SW 1271 (cell line): Measurements from ENCODE around the gene SIK3.

Experiments used
- DNase-seq, 2 experiments: peaks; one replicate each; lab custom pipeline; 2025; lab: John Stamatoyannopoulos, UW

SIK3 gene

GRCh38 chr11:117110294-117110950, 12.2 kb upstream of the SIK3 start:
- no peak for DNase-seq

- no peak for DNase-seq
Measured at GRCh38 chr11:117107701-117108590, 9.7 kb upstream of the SIK3 start.

- DNase-seq, result no peak
Measured at GRCh38 chr11:117100556-117100955, 2.3 kb upstream of the SIK3 start.

GRCh38 chr11:117099696-117100095, 1.5 kb upstream of the SIK3 start:
- DNase-seq, result no peak

- no peak for DNase-seq
Measured at GRCh38 chr11:117097389-117098268, 599 bp downstream of the SIK3 start.

GRCh38 chr11:117097014-117097388, 1.2 kb downstream of the SIK3 start:
- DNase-seq, result no peak

GRCh38 chr11:117096201-117096991, 1.8 kb downstream of the SIK3 start:
- DNase-seq, result no peak

GRCh38 chr11:117095284-117096161, 2.7 kb downstream of the SIK3 start:
- no peak for DNase-seq

GRCh38 chr11:117094776-117095175, 3.5 kb downstream of the SIK3 start:
- DNase-seq, result no peak

GRCh38 chr11:117092951-117093590, 5.2 kb downstream of the SIK3 start:
- DNase-seq, result no peak

GRCh38 chr11:117091753-117092477, 6.3 kb downstream of the SIK3 start:
- DNase-seq, result no peak

- DNase-seq, result no peak
Measured at GRCh38 chr11:117090111-117090706, 8.0 kb downstream of the SIK3 start.

- no peak for DNase-seq
Measured at GRCh38 chr11:117089685-117090084, 8.5 kb downstream of the SIK3 start.

- no peak for DNase-seq
Measured at GRCh38 chr11:117087446-117087845, 10.8 kb downstream of the SIK3 start.

- DNase-seq, result no peak
Measured at GRCh38 chr11:117084992-117085391, 13.2 kb downstream of the SIK3 start.

- no peak for DNase-seq
Measured at GRCh38 chr11:117083011-117083935, 15.0 kb downstream of the SIK3 start.

GRCh38 chr11:117081908-117082307, 16.3 kb downstream of the SIK3 start:
- no peak for DNase-seq

- no peak for DNase-seq
Measured at GRCh38 chr11:117080370-117080769, 17.9 kb downstream of the SIK3 start.
